ENCODE results near the gene ZBTB11. TPM values are rescaled to one million over a fixed set of nuclear protein-coding genes. Genes with fewer than 3 reads are reported as not detected.

Gene ZBTB11
- total and polyA plus RNA-seq, 2 of the 13 experiments (the other 11 are each of a cell fraction or from before 2014, with no cell fraction given): 5.9 to 18.1 TPM

GRCh38 chr3:101676765-101677435 is at the start of gene ZBTB11 (continued):
- TF ChIP-seq ZNF318 (CRISPR knock-in tag; IDR thresholded peaks at IDR 0.05): no peak
- no peak for TF ChIP-seq TSC22D2 (CRISPR knock-in tag; IDR thresholded peaks at IDR 0.05; ENCODE audit: borderline replicate concordance)
- no peak for TF ChIP-seq ZNF496 (CRISPR knock-in tag; IDR thresholded peaks at IDR 0.05; ENCODE audit: insufficient replicate concordance)
- TF ChIP-seq ZNF564 (CRISPR knock-in tag; IDR thresholded peaks at IDR 0.05): 0 out of 2 replicates have a peak, but pooled peaks have one; percentile 41
- peak; percentile 33; the same call in 1 of the 2 replicates for TF ChIP-seq ZNF556 (CRISPR knock-in tag; IDR thresholded peaks at IDR 0.05; ENCODE audit: borderline replicate concordance)
- no peak for TF ChIP-seq ZNF235 (CRISPR knock-in tag; IDR thresholded peaks at IDR 0.05; ENCODE audit: borderline replicate concordance)
- TF ChIP-seq PATZ1 (CRISPR knock-in tag; IDR thresholded peaks at IDR 0.05): peak; percentile 35; the same call in 1 of the 2 replicates
- no peak for TF ChIP-seq ZFP36 (IDR thresholded peaks at IDR 0.05; ENCODE audit: borderline replicate concordance, low read depth, low read length, partially characterized antibody)
- no peak for TF ChIP-seq MXD3 (CRISPR knock-in tag; IDR thresholded peaks at IDR 0.05)
- TF ChIP-seq RBM39 (IDR thresholded peaks at IDR 0.05; ENCODE audit: low read depth, low read length, poor library complexity, severe bottlenecking): peak; percentile 87
- TF ChIP-seq SOX5 (CRISPR knock-in tag; IDR thresholded peaks at IDR 0.05; ENCODE audit: borderline replicate concordance): no peak; the same call in none of the 2 replicates
- peak; percentile 27; the same call in 1 of the 2 replicates for TF ChIP-seq ZNF160 (CRISPR knock-in tag; IDR thresholded peaks at IDR 0.05)
- no peak for TF ChIP-seq TFAP4 (IDR thresholded peaks at IDR 0.05; ENCODE audit: borderline replicate concordance, low read depth)
- no peak for TF ChIP-seq ZNF431 (CRISPR knock-in tag; IDR thresholded peaks at IDR 0.05; ENCODE audit: borderline replicate concordance, low read depth)
- TF ChIP-seq ZNF773 (CRISPR knock-in tag; IDR thresholded peaks at IDR 0.05; ENCODE audit: borderline replicate concordance): peak; percentile 51; the same call in 1 of the 2 replicates
- no peak for TF ChIP-seq ZNF747 (CRISPR knock-in tag; IDR thresholded peaks at IDR 0.05; ENCODE audit: borderline replicate concordance)
- TF ChIP-seq RORA (CRISPR knock-in tag; IDR thresholded peaks at IDR 0.05): no peak

Measured in HepG2 (cell line).